H1 (cell line): Measurements from ENCODE around the gene RGL1. TPM values are rescaled to one million over a fixed set of nuclear protein-coding genes. Genes with fewer than 3 reads are reported as not detected.

Experiments used
- CTCF ChIA-PET: fragments of 300-600 bp; sonication (Branson Sonifier 250); formaldehyde crosslinking; loops from one replicate; lab custom pipeline; 2021; ENCODE audit not compliant: partially characterized antibody; lab: Charles Lee
- POLR2A ChIA-PET: fragments of 300-600 bp; sonication (Branson Sonifier 250); formaldehyde crosslinking; loops from one replicate; lab custom pipeline; 2021; ENCODE audit warnings: inconsistent platforms; ENCODE audit not compliant: partially characterized antibody; lab: Charles Lee
- DNase-seq, 2 experiments: peaks; one replicate each; pipeline versions ENCODE4 v3.0.0 to v3.0.0-alpha.2; 2010 to 2022; ENCODE audit warnings: low spot score in 2 of 2, low read depth in 1 of 2, mixed read lengths in 1 of 2
- FAIRE-seq: peaks from 2 replicates; lab custom pipeline; 2011; peaks lifted over from hg19 to GRCh38; lab: Jason Lieb, UNC
- H2AFZ ChIP-seq: 2 replicates; pipeline ENCODE4 v1.8.1; 2012; ENCODE audit warnings: low read length, inconsistent platforms
- H2AK5ac ChIP-seq: 2 replicates; pipeline ENCODE4 v1.6.1; 2013; ENCODE audit warnings: low read depth, low read length
- H2BK120ac ChIP-seq: replicated peaks from 2 replicates; pipeline ENCODE3; 2013; ENCODE audit warnings: low read depth, low read length, inconsistent platforms
- H2BK12ac ChIP-seq: 2 replicates; pipeline ENCODE4 v1.6.1; 2013; ENCODE audit warnings: low read depth, low read length
- H2BK15ac ChIP-seq: 2 replicates; pipeline ENCODE4 v1.6.1; 2013; ENCODE audit warnings: low read length
- H2BK20ac ChIP-seq: 2 replicates; pipeline ENCODE4 v1.6.1; 2013; ENCODE audit warnings: low read length
- H2BK5ac ChIP-seq: 2 replicates; pipeline ENCODE4 v1.6.1; 2013; ENCODE audit warnings: low read depth, low read length
- H3K14ac ChIP-seq: 2 replicates; pipeline ENCODE4 v1.6.1; 2013; ENCODE audit warnings: inconsistent platforms; ENCODE audit not compliant: insufficient read length
- H3K18ac ChIP-seq: 2 replicates; pipeline ENCODE4 v1.6.1; 2013; ENCODE audit warnings: low read length; ENCODE audit errors: extremely low read depth
- H3K23ac ChIP-seq: 2 replicates; pipeline ENCODE4 v1.6.1; 2013; ENCODE audit warnings: inconsistent platforms; ENCODE audit not compliant: insufficient read length
- H3K23me2 ChIP-seq: 2 replicates; pipeline ENCODE4 v1.6.1; 2013; ENCODE audit warnings: low read depth, low read length
- H3K27ac ChIP-seq: 2 replicates; pipeline ENCODE4 v1.6.1; 2011; ENCODE audit warnings: low read depth, low read length, inconsistent platforms
- H3K27me3 ChIP-seq, 4 experiments: replicated peaks in 1 of 4; 1 replicate in 1 of 4; 2 replicates in 3 of 4; pipeline versions ENCODE4 v1.6.1 to v1.8.1; 2011 to 2013; ENCODE audit warnings: low read length in 3 of 4, mild to moderate bottlenecking in 3 of 4, inconsistent platforms in 2 of 4, mixed read lengths in 2 of 4, moderate library complexity in 1 of 4; ENCODE audit not compliant: control insufficient read depth in 3 of 4, insufficient read depth in 3 of 4; ENCODE audit errors: extremely low read depth in 1 of 4
- H3K36me3 ChIP-seq, 4 experiments: 2 replicates each; pipeline versions ENCODE4 v1.6.1 to v1.8.1; 2011 to 2013; ENCODE audit warnings: mild to moderate bottlenecking in 4 of 4, low read length in 3 of 4, moderate library complexity in 2 of 4, control low read depth in 1 of 4, inconsistent platforms in 1 of 4; ENCODE audit not compliant: insufficient read depth in 4 of 4, control insufficient read depth in 2 of 4
- H3K4ac ChIP-seq: replicated peaks from 2 replicates; pipeline ENCODE3; 2013; ENCODE audit warnings: low read length, low read depth, mixed read lengths, inconsistent platforms; ENCODE audit not compliant: insufficient read length
- H3K4me1 ChIP-seq, 4 experiments: replicated peaks in 1 of 4; 1 replicate in 1 of 4; 2 replicates in 3 of 4; pipeline versions ENCODE4 v1.6.1 to v1.8.1; 2011 to 2013; ENCODE audit warnings: low read length in 3 of 4, inconsistent platforms in 2 of 4, mixed read lengths in 1 of 4; ENCODE audit not compliant: insufficient read depth in 4 of 4, control insufficient read depth in 3 of 4
- H3K4me2 ChIP-seq, 2 experiments: 2 replicates each; pipeline versions ENCODE4 v1.6.1 to v1.8.1; 2011 to 2013; ENCODE audit warnings: low read depth in 2 of 2, low read length in 2 of 2, control low read depth in 1 of 2, inconsistent platforms in 1 of 2, mild to moderate bottlenecking in 1 of 2; ENCODE audit not compliant: insufficient read depth in 1 of 2
- H3K4me3 ChIP-seq, 4 experiments: fragments of 200-600, 300-600 bp in 1 of 4; sonication (generic), shearing (Covaris generic), sonication (Bioruptor Twin) in 1 of 4; 2 replicates each; pipeline versions ENCODE4 v1.5.1 to v1.8.1; 2011 to 2016; ENCODE audit warnings: low read length in 4 of 4, low read depth in 3 of 4, control low read depth in 2 of 4, inconsistent platforms in 2 of 4, mild to moderate bottlenecking in 2 of 4, mixed read lengths in 1 of 4, moderate library complexity in 1 of 4; ENCODE audit not compliant: insufficient read depth in 2 of 4; ENCODE audit errors: extremely low read depth in 1 of 4
- H3K56ac ChIP-seq: replicated peaks from 2 replicates; pipeline ENCODE3; 2013; ENCODE audit warnings: low read depth, mild to moderate bottlenecking, mixed read lengths, low read length, inconsistent platforms; ENCODE audit not compliant: insufficient read length
- H3K79me1 ChIP-seq: 2 replicates; pipeline ENCODE4 v1.6.1; 2013; ENCODE audit warnings: low read depth, low read length, control low read depth
- H3K79me2 ChIP-seq, 2 experiments: 2 replicates each; pipeline versions ENCODE4 v1.6.1 to v1.8.1; 2012 to 2013; ENCODE audit warnings: low read length in 2 of 2, mild to moderate bottlenecking in 2 of 2, inconsistent platforms in 1 of 2; ENCODE audit not compliant: insufficient read depth in 2 of 2, control insufficient read depth in 1 of 2
- H3K9ac ChIP-seq, 4 experiments: replicated peaks in 1 of 4; 1 replicate in 1 of 4; 2 replicates in 3 of 4; pipeline versions ENCODE4 v1.6.1 to v1.8.1; 2011 to 2013; ENCODE audit warnings: low read depth in 3 of 4, low read length in 3 of 4, control low read depth in 2 of 4, mild to moderate bottlenecking in 2 of 4, moderate library complexity in 2 of 4, inconsistent platforms in 1 of 4; ENCODE audit errors: extremely low read depth in 1 of 4
- H3K9me3 ChIP-seq, 2 experiments: 2 replicates each; pipeline versions ENCODE4 v1.6.1 to v1.8.1; 2012 to 2013; ENCODE audit warnings: mild to moderate bottlenecking in 2 of 2, moderate library complexity in 2 of 2, control low read depth in 1 of 2, inconsistent platforms in 1 of 2, low read depth in 1 of 2, low read length in 1 of 2, mixed read lengths in 1 of 2; ENCODE audit not compliant: insufficient read depth in 2 of 2
- H4K20me1 ChIP-seq, 2 experiments: replicated peaks in 1 of 2; 2 replicates each; pipeline versions ENCODE3 to v1.8.1; 2011 to 2013; ENCODE audit warnings: inconsistent platforms in 2 of 2, low read length in 2 of 2, mild to moderate bottlenecking in 1 of 2; ENCODE audit not compliant: insufficient read depth in 2 of 2, control insufficient read depth in 1 of 2
- H4K5ac ChIP-seq: 2 replicates; pipeline ENCODE4 v1.6.1; 2013; ENCODE audit warnings: low read length, low read depth, mixed read lengths, inconsistent platforms; ENCODE audit not compliant: insufficient read length
- H4K8ac ChIP-seq: 2 replicates; pipeline ENCODE4 v1.8.0; 2013; ENCODE audit warnings: mild to moderate bottlenecking, moderate library complexity, low read length, inconsistent platforms; ENCODE audit not compliant: insufficient read depth; ENCODE audit errors: extremely low read depth
- H4K91ac ChIP-seq: replicated peaks from 2 replicates; pipeline ENCODE3; 2013; ENCODE audit warnings: low read length, mixed read lengths, inconsistent platforms; ENCODE audit not compliant: insufficient read length
- EP300 ChIP-seq, 2 experiments: IDR thresholded peaks; 1 replicate in 1 of 2; 2 replicates in 1 of 2; pipeline ENCODE4 v1.6.1; 2011 to 2012; ENCODE audit warnings: low read depth in 2 of 2, low read length in 2 of 2, mild to moderate bottlenecking in 2 of 2, borderline replicate concordance in 1 of 2, inconsistent platforms in 1 of 2, moderate library complexity in 1 of 2
- JUND ChIP-seq: IDR thresholded peaks from 2 replicates; pipeline ENCODE4 v1.6.1; 2011; ENCODE audit warnings: mild to moderate bottlenecking, improper control_type of control experiment, low read length
- SRF ChIP-seq: IDR thresholded peaks from 2 replicates; pipeline ENCODE4 v1.6.1; 2011; ENCODE audit warnings: mild to moderate bottlenecking, low read depth, low read length, moderate library complexity
- WGBS, 2 experiments: shearing (Covaris generic) in 1 of 2; methylation state at CpG; one replicate each; pipeline versions ENCODE4 v1.1.6 to v1.1.7; 2013 to 2015; ENCODE audit warnings: low lambda C conversion rate in 2 of 2, mixed read lengths in 2 of 2, inconsistent platforms in 1 of 2, low coverage in 1 of 2, missing lambda C conversion rate in 1 of 2; ENCODE audit not compliant: insufficient replicate concordance in 2 of 2, insufficient coverage in 1 of 2, insufficient read length in 1 of 2; ENCODE audit errors: extremely low coverage in 1 of 2, missing lambda C conversion rate in 1 of 2; 5-methylcytosine and 5-hydroxymethylcytosine counted together
- polyA plus RNA-seq, 7 experiments: library from polyadenylated mRNA; depleted of rRNA in 3 of 7; stranded (reverse) in 5 of 7; unstranded in 2 of 7; fragments of >200 nt in 5 of 7; fragments of 200-250 nt in 2 of 7; gene quantifications; 1 replicate in 5 of 7; 2 replicates in 1 of 7; 4 replicates in 1 of 7; pipeline versions ENCODE4 v1.2.1 to v1.2.3, GENCODE V29; 2011 to 2013; ENCODE audit warnings: missing spikeins in 2 of 7, mixed read lengths in 2 of 7
- total RNA-seq: library from RNA; stranded (reverse); fragmentation: NEBNext Ultra II Directional; extraction: Animal tissue kit (Norgen Biotek cat#: 25700); gene quantifications from 2 replicates; pipeline ENCODE4 v1.2.1, GENCODE V29; 2021

RGL1 gene
- total and polyA plus RNA-seq, 2 of the 8 experiments (the other 6 are each of a cell fraction or from before 2014, with no cell fraction given), result 0.98 to 2.4 TPM

DNA sequence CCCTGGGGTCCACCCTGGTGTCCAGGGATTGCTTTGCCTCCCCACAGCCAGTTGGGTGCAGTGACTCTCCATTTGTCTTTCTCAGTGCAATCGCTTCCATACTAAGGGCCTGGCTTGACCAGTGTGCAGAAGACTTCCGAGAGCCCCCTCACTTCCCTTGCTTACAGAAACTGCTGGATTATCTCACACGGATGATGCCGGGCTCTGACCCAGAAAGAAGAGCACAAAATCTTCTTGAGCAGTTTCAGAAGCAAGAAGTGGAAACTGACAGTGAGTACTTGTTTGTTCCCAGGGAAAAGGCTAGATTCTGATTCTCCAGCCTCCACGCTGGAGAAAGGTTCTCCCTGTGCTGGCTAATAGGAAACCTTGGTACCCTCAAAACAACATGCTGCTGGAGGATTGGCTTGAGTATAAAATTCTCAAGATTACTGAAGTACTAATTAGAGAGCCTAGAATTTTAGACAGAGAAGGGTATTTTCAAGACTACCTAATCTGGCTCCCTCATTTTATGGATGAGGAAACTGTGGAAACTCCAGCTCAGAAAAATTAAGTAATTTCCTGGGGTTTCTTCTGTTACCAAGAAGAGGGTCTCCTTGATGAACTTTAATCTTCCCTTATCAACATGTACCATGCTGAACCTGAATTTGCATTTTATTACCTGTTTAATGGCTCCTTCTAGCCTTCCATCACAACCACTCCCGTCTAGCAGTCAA lies 75.8 kb downstream of the RGL1 start:
- no peaks in the 10 kb centered on the region for H3K79me1 ChIP-seq
- H3K56ac ChIP-seq, result no peak overlapping the region
- DNase-seq (no peak), FAIRE-seq (no peak)
- no peak overlapping the region for H2BK120ac ChIP-seq
- H2BK20ac ChIP-seq, result no peak overlapping the region
- H3K4me3 ChIP-seq, result no peak overlapping the region
- H3K9ac ChIP-seq, result no peak overlapping the region
- no peak overlapping the region for H4K91ac ChIP-seq
- peak overlapping the region; percentile 86; the same call in 1 of the 2 replicates for H2AK5ac ChIP-seq
- H4K5ac ChIP-seq, result no peak overlapping the region
- H3K27ac ChIP-seq, result no peak overlapping the region
- H3K4me1 ChIP-seq, result peaks cover 2 to 5% (median 2%) of the 10 kb centered on the region in 4 experiments; a peak in 5 of 7 replicates
- no peak overlapping the region for H4K8ac ChIP-seq
- H3K23ac ChIP-seq, result no peak overlapping the region
- 0 out of 2 replicates have a peak overlapping the region, but pooled peaks have one; percentile 51 for H3K18ac ChIP-seq
- H4K20me1 ChIP-seq, result no peaks in the 10 kb centered on the region
- 81% methylated on average over 6 of the region's 6 CpGs; no CpG with 5 or more reads in 1 of the 2 experiments for WGBS, 2 experiments
- no peaks in the 10 kb centered on the region for H3K79me2 ChIP-seq
- no peak overlapping the region for H2BK5ac ChIP-seq
- ChIA-PET POLR2A (no interaction called here), CTCF (interaction anchor here (0.8 to 1.4 kb wide), 4 partner anchors 10 to 22 kb away, joined by 3 to 4 read pairs (median 3); no protein-coding TSS in a partner anchor)
- no peak overlapping the region for H3K14ac ChIP-seq
- no peak overlapping the region for H3K4me2 ChIP-seq
- peak overlapping the region; percentile 69; the same call in 1 of the 2 replicates for H2BK12ac ChIP-seq
- H3K27me3 ChIP-seq, result no peaks in the 10 kb centered on the region
- no peaks in the 10 kb centered on the region for H3K23me2 ChIP-seq
- H3K36me3 ChIP-seq, result no peaks in the 10 kb centered on the region
- H2BK15ac ChIP-seq, result no peak overlapping the region
- no peaks in the 10 kb centered on the region for H3K9me3 ChIP-seq
- no peak overlapping the region for H2AFZ ChIP-seq
- H3K4ac ChIP-seq, result no peak overlapping the region
- TF ChIP-seq JUND, result no peak
- no peak for TF ChIP-seq SRF
- TF ChIP-seq EP300 (IDR thresholded peaks at IDR 0.05; ENCODE audit: borderline replicate concordance in 1 of 2, low read depth in 2 of 2, low read length in 2 of 2), result no peak
